ENCODE measurements around the gene LETM1.

LETM1 gene

DNA sequence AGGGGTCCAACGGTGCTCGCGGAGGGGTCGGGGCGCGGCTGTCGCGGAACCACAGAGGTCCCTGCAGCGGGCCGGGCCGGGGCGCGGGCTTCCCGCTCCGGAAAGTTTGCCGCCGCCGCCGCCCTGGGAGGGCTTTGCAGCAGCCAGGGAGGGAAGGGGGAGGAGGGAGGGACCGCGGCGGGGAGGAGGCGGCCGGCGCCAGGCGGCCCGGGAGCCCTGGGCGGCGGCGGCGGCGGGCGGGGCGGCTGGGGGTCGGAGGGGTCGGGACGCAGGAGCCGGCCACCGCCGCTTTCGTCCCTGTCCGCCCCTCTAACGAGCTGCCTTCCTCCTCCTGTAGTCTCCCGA lies 62.5 kb downstream of the LETM1 start:
- DNase-seq: peak; percentile 25

DNA sequence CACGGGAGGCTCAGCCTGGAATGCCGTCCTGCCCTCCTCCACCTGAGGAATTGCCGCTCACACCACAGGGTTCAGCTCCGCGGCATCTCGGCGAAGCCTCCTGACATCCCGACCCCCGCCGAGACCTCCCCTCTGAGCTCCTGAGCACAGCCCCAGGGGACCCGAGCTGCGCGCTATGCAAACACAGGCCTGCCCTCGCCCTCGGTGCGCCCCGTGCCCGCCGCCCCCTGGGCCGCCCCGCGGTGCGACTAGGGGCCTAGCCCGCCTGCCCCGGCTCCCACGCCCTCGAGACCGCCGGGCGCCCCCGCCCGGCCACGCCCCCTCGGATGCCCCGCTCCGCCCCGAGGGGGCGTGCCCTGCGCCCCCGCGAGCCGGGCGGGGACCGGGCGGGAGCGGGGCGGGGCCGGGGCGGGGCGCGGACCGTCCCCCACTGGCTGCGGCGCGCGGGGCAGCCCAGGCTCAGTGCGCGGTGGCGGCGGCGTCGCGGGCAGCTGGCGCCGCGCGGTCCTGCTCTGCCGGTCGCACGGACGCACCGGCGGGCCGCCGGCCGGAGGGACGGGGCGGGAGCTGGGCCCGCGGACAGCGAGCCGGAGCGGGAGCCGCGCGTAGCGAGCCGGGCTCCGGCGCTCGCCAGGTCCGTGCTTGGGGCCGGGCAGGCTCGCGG lies 63.0 kb downstream of the LETM1 start, which contains the start of gene FGFR3:
Gene FGFR3, plus strand, starts transcription at position 462 of the 664 bp plus-strand sequence. CDS start 642 bp downstream, outside the sequence.
- DNase-seq: peak; percentile 18

DNA sequence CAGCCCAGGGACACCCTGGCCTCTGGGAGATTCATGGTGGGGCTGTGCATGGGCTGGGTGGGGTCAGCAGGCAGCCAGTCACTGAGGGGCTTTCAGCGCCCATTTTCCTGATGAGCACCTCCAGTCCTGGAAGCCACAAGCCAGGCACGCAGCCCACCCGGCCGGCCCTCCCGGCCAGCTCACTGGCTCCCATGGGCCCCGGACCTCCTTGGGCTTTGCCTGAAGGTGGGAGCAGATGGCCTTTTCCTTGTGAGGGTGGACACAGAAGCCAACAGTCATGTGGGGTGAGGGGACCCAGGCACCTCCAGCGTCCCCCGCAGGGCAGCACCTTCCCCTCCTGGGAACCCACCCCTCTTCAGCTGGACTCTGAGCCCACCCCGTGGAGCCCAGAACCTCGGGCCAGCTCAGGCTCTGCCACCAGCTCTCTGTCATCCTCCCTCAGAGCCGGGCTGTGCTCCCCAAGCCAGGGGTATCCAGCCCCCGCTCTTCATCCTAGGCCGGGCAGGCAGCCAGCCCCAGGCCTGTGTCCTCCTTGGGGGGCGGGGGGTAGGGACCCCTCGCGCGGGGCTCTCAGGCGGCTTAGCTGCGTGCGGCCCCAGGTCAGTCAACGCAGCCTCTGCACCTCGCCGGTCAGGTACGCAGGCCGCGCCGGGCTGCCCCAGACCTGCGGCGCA lies 63.7 kb downstream of the LETM1 start:
- DNase-seq: no peak

DNA sequence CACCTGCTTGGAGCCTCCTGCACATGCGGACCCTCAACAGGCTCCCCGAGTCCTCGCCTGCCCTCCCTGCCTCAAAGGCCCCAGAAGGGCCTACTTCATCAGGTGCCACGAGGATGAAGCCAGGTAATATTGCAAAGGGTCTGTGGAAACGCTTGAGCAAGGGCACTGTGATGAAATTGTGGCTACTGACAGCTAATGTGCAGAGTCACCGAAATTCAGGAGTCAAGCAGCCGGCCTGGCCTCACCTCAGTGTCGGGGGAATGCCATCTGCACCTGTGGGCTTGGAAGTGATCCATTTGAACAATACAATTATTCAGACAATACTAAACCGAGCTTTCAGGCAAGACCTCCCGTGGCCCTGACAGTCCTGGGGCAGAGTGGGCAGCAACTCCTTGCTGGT lies 66.0 kb downstream of the LETM1 start:
- no peak for DNase-seq

DNA sequence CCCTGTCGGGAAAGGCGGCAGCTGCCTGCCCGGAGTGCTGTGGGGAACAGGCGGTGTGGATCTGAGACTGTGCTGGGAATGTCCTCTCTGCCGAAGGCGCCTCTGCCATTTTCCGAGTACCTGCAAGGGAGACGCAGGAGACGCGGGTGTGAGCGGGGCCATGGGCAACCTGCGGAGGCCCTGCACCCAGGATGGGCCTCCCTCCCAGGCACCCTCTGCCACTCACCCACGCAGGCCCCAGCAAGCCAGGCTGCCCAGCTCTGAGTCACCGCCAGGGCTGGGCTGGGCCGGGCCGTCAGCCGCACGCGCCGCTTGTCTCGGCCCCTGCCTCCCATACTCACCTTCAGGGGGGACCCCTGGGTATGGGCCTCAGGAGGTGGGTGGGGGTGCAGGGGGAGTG lies 66.4 kb downstream of the LETM1 start:
- no peak for DNase-seq

DNA sequence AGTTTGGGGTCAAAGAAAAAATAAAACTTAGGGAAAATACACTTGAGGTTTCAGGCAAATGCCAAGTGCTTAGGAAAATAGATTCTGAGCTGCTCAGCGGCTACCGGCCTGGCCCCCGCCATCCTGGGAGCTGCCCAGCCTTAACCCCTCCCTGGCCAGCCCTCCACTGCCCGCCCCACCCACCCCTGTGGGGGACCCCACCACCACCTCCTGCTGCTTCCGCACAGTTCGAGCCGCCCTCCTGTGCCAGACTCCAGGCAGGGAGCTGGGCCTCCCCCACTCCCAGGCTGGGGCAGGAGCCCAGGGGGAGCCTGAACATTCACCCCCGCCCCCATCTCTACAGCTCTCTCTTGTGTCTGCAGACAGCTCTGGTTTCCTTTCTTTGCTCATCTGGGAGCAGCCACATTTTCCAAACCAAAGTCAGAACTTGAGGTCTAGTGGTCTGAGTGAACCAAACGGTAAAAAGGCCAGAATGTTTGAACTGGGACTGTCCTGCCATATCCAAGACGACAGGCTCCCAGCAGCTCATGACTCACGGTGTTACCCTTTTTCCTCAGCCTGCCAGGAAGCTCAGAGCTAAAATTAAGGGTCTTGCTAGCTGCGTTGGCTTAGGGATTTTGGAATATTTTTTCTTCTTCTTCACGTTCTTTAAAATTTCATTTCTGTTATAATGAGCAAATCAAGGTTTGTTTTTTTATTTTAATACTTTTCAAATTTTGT lies 67.5 kb downstream of the LETM1 start:
- no peak for DNase-seq

DNA sequence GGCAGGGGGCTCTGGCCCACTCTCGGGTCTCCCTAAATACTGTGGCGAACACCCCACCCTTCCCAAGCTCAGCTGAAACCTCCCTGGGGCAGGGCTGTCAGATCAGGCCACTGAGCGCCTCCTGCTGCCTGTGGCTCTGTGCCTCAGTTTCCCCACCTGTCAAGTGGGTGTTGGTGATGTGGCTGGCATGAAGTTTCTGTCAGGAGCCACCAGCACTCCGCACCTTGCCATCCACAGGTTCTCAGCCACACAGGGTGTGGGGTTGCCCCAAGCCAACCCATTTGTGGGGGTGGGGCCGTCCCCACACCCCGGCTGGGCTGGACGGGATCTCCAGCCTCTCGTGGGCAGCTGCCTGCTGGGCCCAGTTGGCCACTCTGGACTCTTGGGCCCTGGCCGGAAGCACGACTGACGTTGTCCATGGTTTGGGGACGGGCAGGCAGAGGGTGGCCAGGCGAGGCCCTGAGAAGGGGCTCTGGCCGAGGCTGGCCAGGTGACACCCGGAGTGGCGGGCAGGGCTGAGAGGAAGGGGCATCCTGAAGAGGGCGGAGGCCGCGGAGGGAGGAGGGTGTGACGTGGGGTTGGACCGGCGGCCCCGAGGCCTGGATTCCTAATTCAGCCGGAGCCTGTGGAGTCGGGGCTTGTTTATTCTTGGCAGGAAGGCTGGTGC lies 68.4 kb downstream of the LETM1 start:
- no peak for DNase-seq

DNA sequence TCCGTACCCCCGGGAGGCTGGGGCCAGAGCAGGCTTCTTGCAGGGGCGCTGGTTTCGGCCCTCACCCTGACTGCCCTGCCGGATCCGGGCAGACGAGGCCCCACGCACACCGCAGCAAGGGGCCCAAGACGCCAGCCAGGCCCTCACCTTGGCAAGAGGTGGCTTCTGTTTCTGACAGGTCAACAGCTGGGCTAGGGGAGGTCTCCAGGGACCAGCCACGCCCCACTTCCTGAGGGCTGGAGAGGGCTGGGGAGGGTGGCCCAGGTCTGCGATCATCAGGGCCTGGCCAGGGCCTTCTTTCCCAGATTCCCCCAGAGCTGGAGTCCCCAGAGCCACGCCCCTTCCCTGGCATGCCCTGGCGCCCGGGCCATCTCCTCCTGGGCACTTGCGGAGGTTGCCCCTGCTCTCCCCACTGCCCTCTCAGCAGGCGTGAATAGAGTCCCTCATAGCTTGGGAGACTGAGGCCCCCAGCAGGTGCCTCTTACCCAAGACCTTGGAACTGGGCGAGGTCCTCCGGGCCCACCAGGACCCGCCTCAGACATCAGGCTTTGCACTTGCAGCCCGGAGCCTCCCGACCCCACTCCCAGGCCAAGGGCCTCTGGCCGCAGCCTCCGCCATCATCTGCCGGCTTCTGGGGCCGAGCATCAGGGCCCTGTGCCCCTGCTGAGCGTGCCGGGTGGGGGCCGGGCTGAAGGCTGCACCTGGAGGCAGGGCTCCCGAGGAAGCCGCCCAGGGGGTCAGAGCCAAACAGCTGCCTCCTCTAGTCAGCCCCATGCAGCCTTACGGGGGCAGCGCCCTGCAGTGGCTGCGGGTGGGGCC lies 69.2 kb downstream of the LETM1 start:
- DNase-seq: no peak

DNA sequence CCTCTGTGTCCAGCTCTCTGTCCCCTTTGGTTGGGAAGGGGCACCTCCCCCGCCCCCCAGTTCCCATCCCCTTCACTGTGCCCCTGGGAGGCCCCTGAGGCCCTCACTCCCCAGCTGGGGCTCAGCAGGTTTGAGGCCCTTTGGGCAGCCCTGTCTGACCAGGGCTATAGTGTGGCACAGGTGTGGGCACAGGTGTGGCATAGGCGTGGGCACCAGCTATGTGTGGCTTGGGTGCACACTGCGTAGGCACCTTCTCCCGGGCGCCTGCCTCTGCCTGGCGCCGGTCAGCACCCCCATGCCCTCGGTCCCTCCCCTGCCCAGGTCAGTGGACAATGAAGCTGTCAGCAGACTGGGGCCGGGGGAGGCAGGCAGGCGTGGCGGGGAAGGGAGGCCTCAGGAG lies 70.4 kb downstream of the LETM1 start:
- DNase-seq: no peak

DNA sequence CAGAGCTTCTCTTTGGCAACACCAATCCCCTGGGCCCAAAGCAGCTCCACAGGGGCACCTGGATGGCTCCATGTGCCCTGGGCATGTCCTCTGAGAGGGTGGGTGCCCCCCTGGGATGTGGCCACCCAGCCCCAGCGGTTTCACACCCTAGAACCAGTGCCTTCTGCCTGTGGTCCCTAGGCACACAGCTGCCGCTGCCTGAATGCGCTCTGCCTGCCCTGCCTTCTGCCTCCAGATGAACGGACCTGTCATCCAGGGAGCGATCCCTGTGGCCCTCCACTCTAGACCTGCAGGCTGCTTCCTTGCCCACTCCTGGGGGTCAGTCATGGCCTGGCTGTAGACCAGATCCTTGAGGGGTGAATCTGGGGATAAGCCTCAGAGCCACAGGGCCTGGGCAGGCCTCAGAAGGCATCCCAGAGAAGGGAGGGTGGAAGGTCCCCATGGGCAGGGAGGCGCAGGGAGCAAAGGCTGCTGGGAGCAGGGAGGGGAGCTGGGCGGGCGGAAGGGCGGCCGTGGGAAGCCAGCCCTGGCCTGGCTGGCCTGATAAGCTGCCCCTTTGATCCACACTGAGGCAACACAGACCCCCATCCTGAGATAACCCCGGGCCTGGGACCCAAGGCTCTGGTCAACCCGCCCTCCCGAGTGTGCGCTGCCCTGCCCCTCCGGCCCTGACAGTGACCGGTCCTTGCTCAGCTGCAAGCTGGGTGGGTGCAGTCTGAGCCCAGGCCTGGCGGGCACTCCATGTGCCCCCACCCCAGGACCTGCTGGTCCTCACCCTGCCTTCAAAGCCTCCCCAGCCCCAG lies 71.0 kb downstream of the LETM1 start:
- no peak for DNase-seq

DNA sequence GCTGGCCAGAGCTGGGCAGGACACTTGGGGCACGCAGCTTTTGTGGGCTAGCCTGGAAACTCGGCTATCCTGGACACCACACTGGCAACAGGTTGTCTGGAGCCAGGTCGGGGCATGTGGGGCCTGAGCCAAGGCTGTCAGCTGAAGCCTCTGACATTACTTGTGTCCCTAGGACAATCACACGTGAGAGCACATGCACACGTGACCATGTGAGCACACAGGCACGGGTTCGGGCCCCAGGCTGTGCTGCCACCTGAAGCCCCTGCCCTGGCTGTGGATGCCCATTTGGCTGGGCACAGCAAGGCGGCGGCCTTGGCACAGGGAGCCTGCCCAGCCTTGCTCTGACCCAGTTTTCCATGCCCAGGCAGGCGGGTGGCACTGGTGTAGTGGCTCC lies 71.6 kb downstream of the LETM1 start:
- DNase-seq: no peak

DNA sequence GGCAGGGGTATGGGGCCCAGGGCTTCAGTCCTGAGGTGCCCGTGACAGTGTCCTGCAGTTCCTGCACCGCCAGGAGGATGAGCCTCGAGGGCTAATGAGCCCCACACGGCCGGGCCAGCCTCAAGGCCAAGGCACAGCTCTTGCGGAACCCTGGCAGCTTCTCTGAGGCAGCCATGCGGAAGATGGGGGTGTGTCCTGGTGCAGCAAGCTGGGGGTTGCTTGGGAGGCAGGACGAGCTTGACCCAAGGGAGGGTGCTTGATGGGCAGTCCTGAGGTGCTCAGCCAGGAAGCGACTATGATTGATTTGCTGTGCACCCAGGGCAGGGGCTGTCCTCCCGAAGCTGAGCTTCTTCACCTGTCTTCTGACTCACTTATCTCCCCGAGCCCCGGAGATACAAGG lies 72.0 kb downstream of the LETM1 start:
- DNase-seq: no peak

DNA sequence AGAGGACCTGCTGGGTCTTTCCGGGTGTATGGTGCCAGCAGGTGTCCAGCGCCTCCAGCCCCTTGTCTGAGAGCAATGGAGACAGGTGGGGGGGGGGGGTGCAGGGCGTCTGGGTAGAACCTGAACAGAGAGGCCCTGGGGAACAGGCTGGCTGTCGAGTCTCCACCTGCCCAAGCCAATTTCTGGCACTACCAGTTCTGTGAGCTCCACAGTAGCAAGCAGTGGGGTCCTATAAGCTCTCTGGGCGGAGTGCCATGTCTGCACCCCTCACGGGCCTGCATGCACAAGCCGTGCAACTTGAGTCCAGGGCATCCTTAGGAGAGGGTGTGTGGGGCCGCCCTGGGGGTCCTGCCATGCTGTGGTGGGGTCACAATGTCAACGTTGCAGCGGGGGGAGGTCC lies 72.9 kb downstream of the LETM1 start:
- no peak for DNase-seq

DNA sequence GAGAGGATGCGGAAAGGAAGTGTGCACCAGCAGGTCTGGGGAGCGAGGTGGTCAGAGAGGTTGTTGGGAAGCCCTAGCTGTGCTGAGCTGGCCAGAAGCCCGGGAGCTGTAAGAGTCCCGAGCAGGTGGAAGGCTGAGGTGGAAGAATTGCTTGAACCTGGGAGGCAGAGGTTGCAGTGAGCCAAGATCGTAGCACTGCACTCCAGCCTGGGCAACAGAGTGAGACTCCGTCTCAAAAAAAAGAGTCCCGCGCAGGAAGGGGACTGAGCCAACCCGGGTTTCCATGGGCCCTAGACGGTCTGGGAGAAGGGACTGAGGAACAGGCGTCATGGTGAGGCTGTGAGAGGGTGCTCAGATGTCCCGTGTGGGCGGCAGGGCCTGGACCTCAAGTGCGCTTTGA lies 75.5 kb downstream of the LETM1 start:
- no peak for DNase-seq

DNA sequence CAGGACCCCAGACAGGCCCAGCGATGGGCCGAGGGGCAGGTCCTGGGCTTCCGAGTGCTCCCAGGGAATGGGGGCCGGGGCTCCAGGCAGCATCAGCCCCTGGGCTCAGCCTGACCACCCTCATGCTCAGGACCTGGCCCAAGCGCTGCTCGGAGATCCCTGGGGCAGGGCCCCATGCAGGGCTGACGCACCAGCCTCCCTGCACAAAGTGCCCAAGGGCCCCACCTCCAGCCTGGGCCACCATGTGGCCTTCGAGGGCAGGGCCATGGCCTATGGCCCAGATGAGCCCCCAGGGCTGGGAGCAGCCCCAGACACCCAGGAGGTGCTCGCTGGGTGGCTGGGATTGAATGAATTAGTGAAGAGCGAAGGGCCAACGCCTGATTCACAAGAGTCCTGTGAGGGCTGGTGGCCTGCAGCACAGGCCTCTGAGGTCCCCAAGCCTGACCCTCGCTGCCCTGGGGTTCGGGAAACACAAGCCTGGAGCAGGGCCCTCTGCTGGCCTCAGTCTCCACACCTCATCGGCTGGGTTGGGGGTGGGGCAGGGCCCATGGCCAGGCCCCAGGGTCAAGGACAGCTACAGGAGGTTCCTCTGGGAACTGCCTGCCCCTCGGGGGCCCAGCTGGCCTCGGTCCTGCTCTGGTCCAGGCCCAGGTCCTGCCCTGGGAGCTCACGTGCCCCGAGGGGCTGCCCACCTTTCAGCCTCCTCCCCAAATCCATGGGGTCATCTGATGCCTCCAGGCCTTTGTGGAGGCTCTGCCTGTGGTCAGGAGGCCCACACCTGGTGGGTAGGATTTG lies 76.2 kb downstream of the LETM1 start:
- DNase-seq: no peak

DNA sequence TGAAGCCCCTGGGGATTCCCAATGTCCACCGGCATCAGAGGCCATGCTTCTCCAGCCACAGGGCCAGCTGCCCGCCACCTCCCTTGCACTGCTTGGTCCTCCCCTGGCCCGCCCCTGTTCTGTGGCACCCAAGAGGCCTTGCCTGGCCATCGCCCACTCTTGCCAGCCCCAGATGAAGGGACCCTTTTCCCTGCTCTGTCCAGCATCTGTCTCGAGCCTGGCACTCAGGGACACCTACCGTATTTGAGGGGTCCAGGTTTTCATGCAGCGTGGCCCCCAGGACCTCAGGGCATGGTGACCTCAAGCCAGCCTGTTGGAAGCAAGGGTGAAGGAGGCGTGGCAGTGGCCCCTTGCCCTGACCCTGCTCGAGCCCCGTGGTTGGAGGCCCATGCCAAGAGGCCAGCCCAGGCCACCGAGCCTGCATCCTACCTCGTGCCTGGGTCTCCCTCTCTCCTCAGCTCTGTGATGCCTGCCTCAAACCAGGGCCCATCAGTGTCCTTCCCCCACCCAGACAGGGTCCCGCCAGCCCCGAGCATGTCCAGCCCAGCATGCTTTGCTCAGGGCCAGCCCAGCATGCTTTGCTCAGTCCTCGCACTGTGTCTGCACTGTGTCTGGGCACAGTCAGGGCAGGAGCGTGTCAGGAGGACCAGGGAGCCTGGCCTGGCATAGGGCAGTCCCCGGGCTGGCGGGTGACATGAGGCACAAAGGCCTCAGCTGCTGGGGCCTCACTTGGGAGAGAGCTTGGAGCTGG lies 77.1 kb downstream of the LETM1 start:
- no peak for DNase-seq

DNA sequence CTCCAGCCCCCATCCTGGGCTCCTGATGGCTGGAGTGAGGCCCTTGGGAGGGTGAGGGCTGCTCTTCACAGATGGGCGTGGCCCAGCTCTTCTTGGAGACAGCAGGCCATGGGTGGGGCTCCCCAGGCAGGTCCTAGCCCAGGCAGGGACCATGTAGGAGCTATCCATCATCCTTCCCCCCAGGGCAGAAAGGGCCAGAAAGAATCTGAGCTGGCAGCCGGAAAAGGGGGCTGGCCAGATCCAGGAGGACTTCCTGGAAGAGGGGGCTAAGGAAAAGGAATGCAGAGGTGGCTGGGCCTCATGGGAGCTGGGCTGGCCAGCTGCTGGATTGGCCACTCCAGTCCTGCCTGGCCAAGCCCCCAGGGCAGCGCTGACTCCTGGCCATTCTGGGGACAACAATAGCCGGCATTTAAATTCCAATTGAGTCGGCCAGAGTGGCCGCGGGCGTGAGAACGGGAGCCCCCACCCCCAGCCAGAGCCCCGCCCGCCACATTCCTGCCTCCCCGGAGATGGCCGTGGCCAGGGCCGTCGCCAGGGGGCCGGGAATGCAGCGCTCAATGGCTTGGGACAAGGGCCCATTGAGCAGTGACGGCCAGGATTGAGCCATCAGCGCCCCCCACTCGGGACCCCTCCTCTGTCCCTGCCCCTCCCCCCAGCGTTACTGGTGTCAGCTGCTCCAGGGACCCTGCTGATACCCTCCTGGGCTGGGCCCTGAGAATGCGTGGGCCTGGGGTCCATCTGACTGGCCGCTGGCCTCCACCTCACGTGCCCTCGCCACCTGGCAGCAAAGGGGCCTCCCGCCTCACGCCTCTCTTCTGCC lies 77.9 kb downstream of the LETM1 start:
- DNase-seq: no peak

DNA sequence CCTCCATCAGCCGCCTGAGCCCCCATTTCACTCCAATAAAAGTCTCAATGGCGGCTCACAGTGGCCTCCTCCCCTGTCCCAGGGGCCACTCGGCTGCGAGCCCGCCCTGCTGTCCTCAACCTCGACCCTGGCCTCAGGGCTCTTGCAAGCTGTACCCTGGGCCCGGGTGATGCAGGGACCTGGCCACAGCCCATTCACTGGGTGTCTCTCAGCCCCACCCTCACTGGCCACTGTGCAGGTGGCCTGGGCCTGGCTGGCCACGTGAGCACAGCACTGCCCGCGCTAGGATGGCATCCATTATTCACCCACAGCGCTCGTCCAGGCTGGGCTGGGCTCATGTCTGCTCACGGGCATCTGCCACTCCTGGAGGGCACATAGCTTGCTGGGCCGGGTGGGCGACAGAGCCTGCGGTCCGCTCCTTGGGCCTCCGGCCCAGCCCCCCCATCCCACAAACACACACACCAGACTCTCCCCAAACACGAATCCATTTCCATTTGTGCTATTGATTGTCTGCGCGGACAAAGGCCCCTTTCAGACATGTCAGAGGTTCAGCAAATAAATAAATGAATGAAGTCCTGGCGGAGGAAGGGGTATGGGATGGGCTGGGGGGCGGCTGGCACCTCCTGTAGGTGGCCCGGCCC lies 79.3 kb downstream of the LETM1 start:
- no peak for DNase-seq

Data from activated CD4-positive, alpha-beta T cell treated with anti-CD3 and anti-CD28 coated beads, Interleukin-2, amount 50 U/mL, for 1 hour (primary cell).